ENCODE measurements around the gene MRPS23. TPM values are rescaled to one million over a fixed set of nuclear protein-coding genes. Genes with fewer than 3 reads are reported as not detected.

The MRPS23 gene
- total RNA-seq, 1 donor = 19.9 TPM

- Histone ChIP-seq H3K27ac (ENCODE audit: low read depth, low read length) (no peak overlapping the region), H3K9me3 (ENCODE audit: low read depth, low read length) (no peaks in the 10 kb centered on the region), H3K79me2 (ENCODE audit: insufficient read depth, low read length) (no peaks in the 10 kb centered on the region), H3K4me1 (ENCODE audit: insufficient read depth, low read length) (no peaks in the 10 kb centered on the region), H3K4me3 (ENCODE audit: insufficient read depth, low read length) (no peak overlapping the region), H2AFZ (ENCODE audit: low read length) (no peak overlapping the region), H4K20me1 (ENCODE audit: insufficient read depth, low read length) (no peaks in the 10 kb centered on the region), H3K4me2 (ENCODE audit: insufficient read depth, low read length) (no peak overlapping the region), H3K27me3 (ENCODE audit: insufficient read depth, low read length) (peaks cover 20% of the 10 kb centered on the region), H3K36me3 (ENCODE audit: insufficient read depth, low read length) (no peaks in the 10 kb centered on the region)
- DNase-seq (ENCODE audit: insufficient read length, low spot score, missing footprints) = no peak
- no peak for TF ChIP-seq CTCF (IDR thresholded peaks at IDR 0.05; ENCODE audit: extremely low read depth, low read depth, low read length)
Observed at GRCh38 chr17:57818066-57818465, 31.8 kb downstream of the MRPS23 start.

GRCh38 chr17:57817299-57817698 lies 32.5 kb downstream of the MRPS23 start:
- H2AFZ ChIP-seq (ENCODE audit: low read length) = no peak overlapping the region
- no peaks in the 10 kb centered on the region for H3K4me1 ChIP-seq (ENCODE audit: insufficient read depth, low read length)
- no peak overlapping the region for H3K4me3 ChIP-seq (ENCODE audit: insufficient read depth, low read length)
- no peak for TF ChIP-seq CTCF (IDR thresholded peaks at IDR 0.05; ENCODE audit: extremely low read depth, low read depth, low read length)
- no peak overlapping the region for H3K27ac ChIP-seq (ENCODE audit: low read depth, low read length)
- no peaks in the 10 kb centered on the region for H3K36me3 ChIP-seq (ENCODE audit: insufficient read depth, low read length)
- H3K9me3 ChIP-seq (ENCODE audit: low read depth, low read length) = no peaks in the 10 kb centered on the region
- no peaks in the 10 kb centered on the region for H3K79me2 ChIP-seq (ENCODE audit: insufficient read depth, low read length)
- no peak for DNase-seq (ENCODE audit: insufficient read length, low spot score, missing footprints)
- peaks cover 20% of the 10 kb centered on the region for H3K27me3 ChIP-seq (ENCODE audit: insufficient read depth, low read length)
- H4K20me1 ChIP-seq (ENCODE audit: insufficient read depth, low read length) = no peaks in the 10 kb centered on the region
- H3K4me2 ChIP-seq (ENCODE audit: insufficient read depth, low read length) = no peak overlapping the region

- Histone ChIP-seq H3K36me3 (ENCODE audit: insufficient read depth, low read length) (no peaks in the 10 kb centered on the region), H3K27ac (ENCODE audit: low read depth, low read length) (no peak overlapping the region), H3K4me3 (ENCODE audit: insufficient read depth, low read length) (no peak overlapping the region), H2AFZ (ENCODE audit: low read length) (no peak overlapping the region), H3K27me3 (ENCODE audit: insufficient read depth, low read length) (peaks cover 38% of the 10 kb centered on the region), H3K4me2 (ENCODE audit: insufficient read depth, low read length) (no peak overlapping the region), H3K79me2 (ENCODE audit: insufficient read depth, low read length) (no peaks in the 10 kb centered on the region), H3K9me3 (ENCODE audit: low read depth, low read length) (no peaks in the 10 kb centered on the region), H3K4me1 (ENCODE audit: insufficient read depth, low read length) (peaks cover 12% of the 10 kb centered on the region), H4K20me1 (ENCODE audit: insufficient read depth, low read length) (no peaks in the 10 kb centered on the region)
- TF ChIP-seq CTCF (IDR thresholded peaks at IDR 0.05; ENCODE audit: extremely low read depth, low read depth, low read length) = no peak
- no peak for DNase-seq (ENCODE audit: insufficient read length, low spot score, missing footprints)
Observed at GRCh38 chr17:57814421-57814820, 35.4 kb downstream of the MRPS23 start.

GRCh38 chr17:57811638-57812280 lies 38.1 kb downstream of the MRPS23 start:
- TF ChIP-seq CTCF (IDR thresholded peaks at IDR 0.05; ENCODE audit: extremely low read depth, low read depth, low read length) = no peak
- no peak overlapping the region for H2AFZ ChIP-seq (ENCODE audit: low read length)
- H3K9me3 ChIP-seq (ENCODE audit: low read depth, low read length) = no peaks in the 10 kb centered on the region
- no peaks in the 10 kb centered on the region for H4K20me1 ChIP-seq (ENCODE audit: insufficient read depth, low read length)
- peaks cover 12% of the 10 kb centered on the region for H3K4me1 ChIP-seq (ENCODE audit: insufficient read depth, low read length)
- no peak overlapping the region for H3K27ac ChIP-seq (ENCODE audit: low read depth, low read length)
- H3K27me3 ChIP-seq (ENCODE audit: insufficient read depth, low read length) = peaks cover 35% of the 10 kb centered on the region
- no peak overlapping the region for H3K4me3 ChIP-seq (ENCODE audit: insufficient read depth, low read length)
- no peak overlapping the region for H3K4me2 ChIP-seq (ENCODE audit: insufficient read depth, low read length)
- H3K79me2 ChIP-seq (ENCODE audit: insufficient read depth, low read length) = no peaks in the 10 kb centered on the region
- H3K36me3 ChIP-seq (ENCODE audit: insufficient read depth, low read length) = no peaks in the 10 kb centered on the region
- no peak for DNase-seq (ENCODE audit: insufficient read length, low spot score, missing footprints)
